Vagina (tissue), 2 donors: ENCODE measurements around the gene RDH12. TPM values are rescaled to one million over a fixed set of nuclear protein-coding genes. Genes with fewer than 3 reads are reported as not detected.
A peak's percentile ranks its signal among the peaks of the same experiment; 100 is the strongest.
"Not testable (repeated sequence)": the region's sequence is repeated elsewhere in the genome, so short reads cannot be mapped to it uniquely, and the experiment has no call there.

Experiments
- DNase-seq, 2 donors: peaks; one replicate each; pipeline ENCODE4 v3.0.0-alpha.2; 2017; ENCODE audit errors: extremely low spot score in 2 of 2
- H3K27ac ChIP-seq: fragments of 200-600 bp; sonication (generic); one replicate; pipeline ENCODE4 v1.5.1; 2019
- H3K27me3 ChIP-seq: fragments of 200-600 bp; sonication (generic); one replicate; pipeline ENCODE4 v1.5.1; 2019
- H3K36me3 ChIP-seq, 2 donors: fragments of 200-600 bp; sonication (generic); one replicate each; pipeline ENCODE4 v1.5.1; 2017 to 2019
- H3K4me1 ChIP-seq: fragments of 200-600 bp; sonication (generic); one replicate; pipeline ENCODE4 v1.5.1; 2019
- H3K4me3 ChIP-seq, 2 donors: fragments of 200-600 bp; sonication (generic); 1 replicate in 1 of 2; 2 replicates in 1 of 2; pipeline ENCODE4 v1.5.1; 2016 to 2019
- H3K9me3 ChIP-seq: fragments of 200-600 bp; sonication (generic); one replicate; pipeline ENCODE4 v1.5.1; 2019
- POLR2A ChIP-seq, 2 donors: fragments of 450-650 bp; IDR thresholded peaks; one replicate each; pipeline ENCODE4 v1.6.1; 2017; ENCODE audit warnings: antibody characterized with exemption in 2 of 2, mild to moderate bottlenecking in 2 of 2, moderate library complexity in 2 of 2
- POLR2AphosphoS5 ChIP-seq, 2 donors: sonication (generic); formaldehyde crosslinking; IDR thresholded peaks; one replicate each; pipeline ENCODE4 v1.9.0; 2017; ENCODE audit warnings: antibody characterized with exemption in 2 of 2, mild to moderate bottlenecking in 2 of 2, low read depth in 1 of 2; ENCODE audit not compliant: insufficient read depth in 1 of 2
- intact Hi-C: fragments of 100-400 bp; cut with DNase I; formaldehyde crosslinking; loops from one replicate; pipeline ENCODE4 v1.15.1; 2023
- total RNA-seq: library from RNA; depleted of rRNA; stranded (reverse); fragments of >200 nt; gene quantifications from one replicate; pipeline ENCODE4 v1.2.3, GENCODE V29; 2016
- TF ChIP-seq, protein P1 (sequence below), 3 experiments: fragments of 450-650 bp in 2 of 3; fragments of 200-600 bp in 1 of 3; sonication (generic) in 1 of 3; IDR thresholded peaks; one replicate each; pipeline ENCODE4 v1.5.1; 2017 to 2019; ENCODE audit warnings: antibody characterized with exemption in 3 of 3, mild to moderate bottlenecking in 2 of 3, moderate library complexity in 2 of 3

RDH12 gene
- total RNA-seq, 1 donor from 2014 or later: 15.0 TPM

DNA sequence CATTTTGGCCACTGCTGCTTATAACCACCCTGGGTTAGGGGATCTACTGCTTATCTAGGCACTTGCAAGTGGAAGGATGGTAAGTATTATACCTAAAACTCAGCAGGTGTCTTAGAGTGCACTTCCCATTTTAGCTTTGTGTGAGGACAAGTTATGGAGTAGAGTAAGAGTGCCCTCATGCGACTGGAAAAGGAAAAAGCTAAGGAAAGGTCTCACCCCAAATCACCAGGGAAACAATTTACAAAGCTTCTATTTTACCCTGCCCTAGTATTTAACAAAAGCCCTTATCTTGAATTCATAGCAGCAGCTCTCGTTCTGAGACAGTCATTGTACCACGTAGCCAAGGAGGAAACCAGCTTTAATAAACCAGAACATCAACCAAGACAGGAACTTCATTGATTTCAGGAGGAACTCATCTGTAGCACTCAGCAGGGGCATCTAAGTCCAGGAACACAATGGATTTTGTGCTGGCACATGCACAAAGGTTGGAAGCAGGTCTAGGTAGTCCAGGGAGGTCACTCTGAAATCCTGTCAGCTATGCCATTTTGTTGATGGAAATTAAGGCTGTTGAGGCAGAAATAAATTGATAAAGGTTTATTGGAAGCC lies 2.9 kb downstream of the RDH12 start:
- Histone ChIP-seq H3K27ac (no peak overlapping the region), H3K36me3 (no peaks in the 10 kb centered on the region), H3K4me1 (no peaks in the 10 kb centered on the region), H3K9me3 (no peaks in the 10 kb centered on the region), H3K27me3 (no peaks in the 10 kb centered on the region), H3K4me3 (no peak overlapping the region)
- intact Hi-C loops: loop anchor here (10.0 kb wide), 1 partner anchor 120 kb away; no protein-coding TSS in a partner anchor
- no peak for TF ChIP-seq POLR2AphosphoS5 (IDR thresholded peaks at IDR 0.05; ENCODE audit: insufficient read depth in 1 of 2, low read depth in 1 of 2)
- TF ChIP-seq, protein P1, sequence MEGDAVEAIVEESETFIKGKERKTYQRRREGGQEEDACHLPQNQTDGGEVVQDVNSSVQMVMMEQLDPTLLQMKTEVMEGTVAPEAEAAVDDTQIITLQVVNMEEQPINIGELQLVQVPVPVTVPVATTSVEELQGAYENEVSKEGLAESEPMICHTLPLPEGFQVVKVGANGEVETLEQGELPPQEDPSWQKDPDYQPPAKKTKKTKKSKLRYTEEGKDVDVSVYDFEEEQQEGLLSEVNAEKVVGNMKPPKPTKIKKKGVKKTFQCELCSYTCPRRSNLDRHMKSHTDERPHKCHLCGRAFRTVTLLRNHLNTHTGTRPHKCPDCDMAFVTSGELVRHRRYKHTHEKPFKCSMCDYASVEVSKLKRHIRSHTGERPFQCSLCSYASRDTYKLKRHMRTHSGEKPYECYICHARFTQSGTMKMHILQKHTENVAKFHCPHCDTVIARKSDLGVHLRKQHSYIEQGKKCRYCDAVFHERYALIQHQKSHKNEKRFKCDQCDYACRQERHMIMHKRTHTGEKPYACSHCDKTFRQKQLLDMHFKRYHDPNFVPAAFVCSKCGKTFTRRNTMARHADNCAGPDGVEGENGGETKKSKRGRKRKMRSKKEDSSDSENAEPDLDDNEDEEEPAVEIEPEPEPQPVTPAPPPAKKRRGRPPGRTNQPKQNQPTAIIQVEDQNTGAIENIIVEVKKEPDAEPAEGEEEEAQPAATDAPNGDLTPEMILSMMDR (IDR thresholded peaks at IDR 0.05): peak in 2 of 3 experiments; percentile 44 to 53
- DNase-seq: no peak

DNA sequence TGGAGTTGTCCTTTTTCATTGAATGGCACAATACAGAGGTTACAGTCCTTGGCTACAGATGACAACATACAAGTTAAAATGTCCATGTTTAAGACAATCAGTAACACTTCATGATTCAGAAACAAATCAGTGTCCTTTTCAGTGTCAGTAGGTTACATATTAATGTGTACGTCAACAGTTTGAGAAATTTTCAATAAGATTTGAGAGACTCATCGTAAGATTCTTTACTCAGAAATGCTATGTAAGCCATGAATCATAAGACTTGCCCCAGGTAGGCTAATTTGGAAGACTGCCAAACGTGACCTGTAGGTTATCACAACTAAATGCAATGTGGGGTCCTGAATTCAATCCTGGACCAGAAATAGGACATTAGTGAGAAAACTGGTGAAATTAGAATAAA lies 3.5 kb downstream of the RDH12 start:
- H3K9me3 ChIP-seq: no peaks in the 10 kb centered on the region
- intact Hi-C loops: loop anchor here (10.0 kb wide), 1 partner anchor 120 kb away; no protein-coding TSS in a partner anchor
- no peak for DNase-seq
- no peak overlapping the region for H3K4me3 ChIP-seq
- H3K4me1 ChIP-seq: no peaks in the 10 kb centered on the region
- no peaks in the 10 kb centered on the region for H3K36me3 ChIP-seq
- no peak overlapping the region for H3K27ac ChIP-seq
- TF ChIP-seq, protein P1 (IDR thresholded peaks at IDR 0.05): no peak
- TF ChIP-seq POLR2AphosphoS5 (IDR thresholded peaks at IDR 0.05; ENCODE audit: insufficient read depth in 1 of 2, low read depth in 1 of 2) (no peak), POLR2A (IDR thresholded peaks at IDR 0.05) (no peak)
- H3K27me3 ChIP-seq: no peaks in the 10 kb centered on the region

DNA sequence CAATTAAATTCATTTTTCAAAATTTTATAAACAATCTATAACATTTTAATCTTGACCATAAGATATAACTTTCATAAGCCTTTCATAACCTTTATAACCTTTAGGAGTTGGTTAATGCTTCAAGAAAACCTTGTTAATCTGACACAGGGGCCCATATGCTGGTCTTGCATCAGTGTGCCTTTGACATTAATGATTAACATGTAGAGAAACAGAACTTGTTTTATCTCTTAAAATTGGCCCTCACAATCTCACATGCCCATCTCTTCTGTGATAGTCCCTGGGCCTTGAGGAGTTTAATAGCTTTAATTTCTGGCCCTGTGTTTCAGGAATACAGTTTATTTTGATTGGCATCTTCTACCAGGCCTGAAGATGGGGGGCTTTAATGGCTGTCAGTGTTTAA lies 7.7 kb downstream of the RDH12 start:
- H3K4me1 ChIP-seq, DNase-seq, H3K27ac ChIP-seq, H3K4me3 ChIP-seq, H3K9me3 ChIP-seq, H3K27me3 ChIP-seq, H3K36me3 ChIP-seq: not testable (repeated sequence)
- intact Hi-C loops: loop anchor here (10.0 kb wide), 1 partner anchor 125 kb away; no protein-coding TSS in a partner anchor

DNA sequence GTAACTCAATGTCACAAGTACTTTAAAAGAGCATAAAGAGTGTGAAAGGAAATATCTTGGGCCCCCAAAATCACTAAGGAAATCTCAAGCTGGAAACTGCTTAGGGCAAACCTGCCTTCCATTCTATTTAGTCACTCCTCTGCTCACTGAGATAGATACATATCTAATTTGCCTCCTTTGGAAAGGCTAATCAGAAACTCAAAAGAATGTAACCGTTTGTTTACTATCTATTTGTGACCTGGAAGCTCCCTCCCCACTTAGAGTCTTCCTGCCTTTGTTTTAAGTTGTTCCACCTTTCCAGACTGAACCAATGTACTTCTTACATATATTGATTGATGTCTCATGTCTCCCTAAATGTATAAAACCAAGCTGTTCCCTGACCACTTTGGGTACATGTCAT lies 8.1 kb downstream of the RDH12 start:
- H3K27me3 ChIP-seq, H3K27ac ChIP-seq, H3K4me3 ChIP-seq, DNase-seq, H3K9me3 ChIP-seq, H3K4me1 ChIP-seq, H3K36me3 ChIP-seq: not testable (repeated sequence)
- intact Hi-C loops: loop anchor here (10.0 kb wide), 1 partner anchor 125 kb away; no protein-coding TSS in a partner anchor

DNA sequence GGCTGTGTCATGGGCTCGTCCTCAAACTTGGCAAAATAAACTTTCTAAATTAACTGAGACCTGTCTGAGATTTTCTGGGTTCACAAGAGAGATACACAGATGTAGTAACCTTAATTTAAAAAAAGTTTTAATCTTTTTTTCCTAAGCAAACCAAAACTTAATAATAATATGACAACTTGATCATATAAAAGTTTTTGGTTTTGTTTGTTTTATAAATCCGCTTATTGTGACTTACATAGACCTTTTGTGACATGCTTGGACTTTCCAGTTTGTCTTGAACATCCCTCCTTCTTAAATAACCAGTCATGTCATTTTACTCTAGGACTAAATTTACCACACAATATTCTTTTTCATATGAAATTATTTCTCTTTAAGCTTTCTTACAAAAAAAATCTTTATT lies 8.5 kb downstream of the RDH12 start:
- Histone ChIP-seq H3K27ac (no peak overlapping the region), H3K27me3 (no peaks in the 10 kb centered on the region), H3K9me3 (no peaks in the 10 kb centered on the region), H3K4me3 (no peak overlapping the region), H3K36me3 (no peaks in the 10 kb centered on the region), H3K4me1 (no peaks in the 10 kb centered on the region)
- TF ChIP-seq POLR2A (IDR thresholded peaks at IDR 0.05) (no peak), POLR2AphosphoS5 (IDR thresholded peaks at IDR 0.05; ENCODE audit: insufficient read depth in 1 of 2, low read depth in 1 of 2) (no peak)
- TF ChIP-seq, protein P1 (IDR thresholded peaks at IDR 0.05): no peak
- intact Hi-C loops: no loop called here
- no peak for DNase-seq

DNA sequence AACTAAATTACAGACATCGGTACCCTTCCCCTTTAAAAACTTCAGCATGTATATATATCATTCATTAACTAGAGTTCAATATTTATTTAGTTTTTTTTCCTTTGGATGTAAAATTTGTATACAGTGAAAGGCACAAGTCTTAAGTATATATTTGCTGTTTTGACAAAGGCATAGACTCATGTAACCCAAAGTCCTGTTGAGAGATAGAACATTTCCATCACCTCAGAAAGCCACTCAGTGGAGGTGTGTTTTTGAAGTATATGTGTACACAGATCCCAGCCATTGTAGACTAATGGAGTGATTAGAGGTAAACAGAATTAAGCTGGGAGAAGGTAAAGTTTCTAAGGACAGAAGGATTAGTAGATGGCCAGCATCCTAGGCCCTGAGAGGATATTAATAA lies 15.4 kb downstream of the RDH12 start:
- H3K4me3 ChIP-seq: no peak overlapping the region
- intact Hi-C loops: no loop called here
- TF ChIP-seq, protein P1 (IDR thresholded peaks at IDR 0.05): no peak
- TF ChIP-seq POLR2AphosphoS5 (IDR thresholded peaks at IDR 0.05; ENCODE audit: insufficient read depth in 1 of 2, low read depth in 1 of 2) (no peak), POLR2A (IDR thresholded peaks at IDR 0.05) (no peak)
- H3K4me1 ChIP-seq: peaks cover 4% of the 10 kb centered on the region
- H3K36me3 ChIP-seq: no peaks in the 10 kb centered on the region
- no peaks in the 10 kb centered on the region for H3K9me3 ChIP-seq
- DNase-seq: no peak
- no peak overlapping the region for H3K27ac ChIP-seq
- H3K27me3 ChIP-seq: no peaks in the 10 kb centered on the region
